Upper lobe of left lung (tissue), 6 donors: ENCODE measurements around the gene ZNF263. TPM values are rescaled to one million over a fixed set of nuclear protein-coding genes. Genes with fewer than 3 reads are reported as not detected.
A peak's percentile ranks its signal among the peaks of the same experiment; 100 is the strongest.
"Not testable (repeated sequence)": the region's sequence is repeated elsewhere in the genome, so short reads cannot be mapped to it uniquely, and the experiment has no call there.

Experiments
- ATAC-seq, 2 donors: fragments of 200-7000 bp; cut with Tn5 transposase; one replicate each; pipeline ENCODE4 v1.9.1; 2022; ENCODE audit warnings: mild to moderate bottlenecking in 2 of 2, moderate library complexity in 2 of 2; ENCODE audit not compliant: low FRiP score in 2 of 2
- DNase-seq, 2 donors: peaks; one replicate each; pipeline ENCODE4 v3.0.0-alpha.2; 2019 to 2020
- H3K27ac ChIP-seq, 4 donors: fragments of 200-600 bp; sonication (generic); one replicate each; pipeline ENCODE4 v1.5.1; 2016 to 2019
- H3K27me3 ChIP-seq, 4 donors: fragments of 200-600 bp; sonication (generic); one replicate each; pipeline ENCODE4 v1.5.1; 2017 to 2019
- H3K36me3 ChIP-seq, 4 donors: fragments of 200-600 bp; sonication (generic); one replicate each; pipeline ENCODE4 v1.5.1; 2016 to 2019
- H3K4me1 ChIP-seq, 4 donors: fragments of 200-600 bp; sonication (generic); one replicate each; pipeline ENCODE4 v1.5.1; 2018 to 2019
- H3K4me3 ChIP-seq, 4 donors: fragments of 200-600 bp; sonication (generic); one replicate each; pipeline ENCODE4 v1.5.1; 2017 to 2019; ENCODE audit warnings: mild to moderate bottlenecking in 2 of 4, moderate library complexity in 1 of 4
- H3K9me3 ChIP-seq, 4 donors: fragments of 200-600 bp; sonication (generic); one replicate each; pipeline ENCODE4 v1.5.1; 2018 to 2019
- CTCF ChIP-seq, 6 experiments: fragments of 450-650 bp in 4 of 6; fragments of 200-600 bp in 2 of 6; sonication (generic) in 2 of 6; IDR thresholded peaks; one replicate each; pipeline ENCODE4 v1.5.1; 2016 to 2019; ENCODE audit warnings: antibody characterized with exemption in 6 of 6
- EP300 ChIP-seq, 4 donors: sonication (generic); formaldehyde crosslinking; IDR thresholded peaks; one replicate each; pipeline ENCODE4 v1.5.1; 2017; ENCODE audit warnings: antibody characterized with exemption in 4 of 4, control low read depth in 2 of 4
- POLR2A ChIP-seq, 4 donors: fragments of 450-650 bp; IDR thresholded peaks; one replicate each; pipeline ENCODE4 v1.5.1; 2016 to 2017; ENCODE audit warnings: antibody characterized with exemption in 4 of 4, mild to moderate bottlenecking in 2 of 4
- POLR2AphosphoS5 ChIP-seq, 2 donors: sonication (generic); formaldehyde crosslinking; IDR thresholded peaks; one replicate each; pipeline ENCODE4 v1.5.1; 2017; ENCODE audit warnings: antibody characterized with exemption in 2 of 2
- WGBS, 2 donors: methylation state at CpG; one replicate each; pipeline ENCODE4 v1.1.5; 2017 to 2018; 5-methylcytosine and 5-hydroxymethylcytosine counted together
- total RNA-seq, 6 donors: library from RNA; depleted of rRNA in 4 of 6; stranded (reverse); fragments of >200 nt in 4 of 6; gene quantifications; one replicate each; pipeline versions ENCODE4 v1.1.0 to v1.2.1, GENCODE V29; 2016 to 2021
- donor health status: DM: no; HTN: no; CAD: no; lungs with moderate emphysema.
- donor health status: DM: no; HTN: yes; CAD: no; lungs with severe emphysema.

Gene ZNF263
- total RNA-seq, 6 donors from 2014 or later, result 19.6 to 48.2 (median 32.2) TPM

- H3K36me3 ChIP-seq, result peaks cover 0 to 35% (median 9%) of the 10 kb centered on the region in 4 donors
- H3K4me3 ChIP-seq, result peak overlapping the region; percentile 82 to 91 (median 90)
- H3K27ac ChIP-seq, result peak overlapping the region; percentile 98 to 100 (median 99)
- TF ChIP-seq CTCF (IDR thresholded peaks at IDR 0.05), result peak in 3 of 6 experiments; percentile 16 to 43 (median 30)
- peak; percentile 85 to 92 for TF ChIP-seq POLR2AphosphoS5 (IDR thresholded peaks at IDR 0.05)
- no peak for TF ChIP-seq EP300 (IDR thresholded peaks at IDR 0.05)
- TF ChIP-seq POLR2A (IDR thresholded peaks at IDR 0.05), result peak in 3 of 4 donors; percentile 77 to 90 (median 78)
- no peaks in the 10 kb centered on the region for H3K27me3 ChIP-seq
- peaks cover 0 to 6% (median 2%) of the 10 kb centered on the region in 4 donors for H3K9me3 ChIP-seq
- DNase-seq (peak; percentile 96 to 97), ATAC-seq (peak; percentile 97)
- WGBS, 2 donors, result 2 to 8% methylated on average over 34 to 56 of the region's 77 CpGs
- peaks cover 4 to 22% (median 9%) of the 10 kb centered on the region in 4 donors for H3K4me1 ChIP-seq
Observed at GRCh38 chr16:3264137-3265036, 18.9 kb upstream of the ZNF263 start.

GRCh38 chr16:3266873-3267537 is 16.3 kb upstream of the ZNF263 start:
- Histone ChIP-seq H3K27me3 (no peaks in the 10 kb centered on the region), H3K27ac (no peak overlapping the region), H3K9me3 (peaks cover 0 to 6% (median 2%) of the 10 kb centered on the region in 4 donors), H3K36me3 (peaks cover 0 to 36% (median 9%) of the 10 kb centered on the region in 4 donors), H3K4me1 (peaks cover 4 to 22% (median 9%) of the 10 kb centered on the region in 4 donors), H3K4me3 (no peak overlapping the region)
- DNase-seq, result no peak
- no peak for ATAC-seq
- TF ChIP-seq CTCF (IDR thresholded peaks at IDR 0.05), result peak in 5 of 6 experiments; percentile 21 to 45 (median 25)
- no peak for TF ChIP-seq EP300 (IDR thresholded peaks at IDR 0.05)
- WGBS, 2 donors, result 60 to 72% methylated on average over 5 of the region's 5 CpGs

GRCh38 chr16:3268294-3268693 is 15.0 kb upstream of the ZNF263 start:
- no peak for TF ChIP-seq POLR2AphosphoS5 (IDR thresholded peaks at IDR 0.05)
- no peak for TF ChIP-seq POLR2A (IDR thresholded peaks at IDR 0.05)
- TF ChIP-seq CTCF (IDR thresholded peaks at IDR 0.05), result no peak
- TF ChIP-seq EP300 (IDR thresholded peaks at IDR 0.05), result no peak
- H3K9me3 ChIP-seq, result peaks cover 0 to 6% (median 2%) of the 10 kb centered on the region in 4 donors
- H3K4me3 ChIP-seq, result no peak overlapping the region
- ATAC-seq (no peak), DNase-seq (no peak)
- no peak overlapping the region for H3K27ac ChIP-seq
- H3K4me1 ChIP-seq, result peaks cover under 1 to 16% (median 9%) of the 10 kb centered on the region in 4 donors
- 71 to 100% methylated on average over 1 of the region's 1 CpG for WGBS, 2 donors
- H3K36me3 ChIP-seq, result peaks cover 0 to 36% (median 9%) of the 10 kb centered on the region in 4 donors
- H3K27me3 ChIP-seq, result no peaks in the 10 kb centered on the region

GRCh38 chr16:3270718-3271117 is 12.6 kb upstream of the ZNF263 start:
- H3K27ac ChIP-seq, H3K4me1 ChIP-seq, H3K9me3 ChIP-seq, DNase-seq, H3K4me3 ChIP-seq, H3K27me3 ChIP-seq, ATAC-seq: not testable (repeated sequence)
- WGBS, 2 donors, result 82 to 89% methylated on average over 4 to 5 of the region's 5 CpGs
- H3K36me3 ChIP-seq, result peaks cover 0 to 34% (median 7%) of the 10 kb centered on the region in 4 donors

GRCh38 chr16:3271281-3271680 is 12.0 kb upstream of the ZNF263 start:
- WGBS, 2 donors, result 96% methylated on average over 18 to 20 of the region's 22 CpGs
- not testable (repeated sequence) for H3K27me3 ChIP-seq, H3K4me1 ChIP-seq, H3K4me3 ChIP-seq, ATAC-seq, H3K27ac ChIP-seq, H3K9me3 ChIP-seq
- peak in 1 of 2 donors; percentile 68 for DNase-seq
- H3K36me3 ChIP-seq, result peaks cover 0 to 28% (median 6%) of the 10 kb centered on the region in 4 donors
